HG03039 (cell line): Measurements from ENCODE around the gene TPRG1.

ENCODE experiments used
- ATAC-seq: cut with Tn5 transposase; IDR thresholded peaks from one replicate; pipeline ENCODE4 v1.9.1; 2021; ENCODE audit warnings: mild to moderate bottlenecking, moderate library complexity; ENCODE audit not compliant: unreplicated experiment

The TPRG1 gene

DNA sequence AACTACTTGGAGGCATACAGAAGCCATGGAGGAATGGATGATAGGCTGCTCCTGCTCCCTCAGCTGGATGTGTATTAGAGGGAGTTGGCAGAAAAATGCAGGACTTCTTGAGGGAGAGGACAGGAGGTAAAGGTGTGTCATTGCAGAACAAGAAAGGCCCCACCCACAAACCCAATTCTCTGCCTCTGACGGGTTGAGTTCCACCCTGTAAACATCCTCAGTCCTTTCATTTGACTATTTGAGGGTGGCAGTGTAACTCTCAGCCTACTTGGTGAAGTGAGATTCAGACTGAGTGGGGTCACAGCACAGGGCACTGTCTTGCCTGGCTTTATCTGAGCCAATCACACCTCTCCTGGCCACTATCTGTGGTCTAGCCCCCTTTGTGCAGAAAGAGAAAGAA lies at the start of gene TPRG1:
TSS of gene TPRG1 (plus strand) at position 265 of the 400 bp plus-strand sequence. CDS start 35,414 bp downstream, outside the sequence.
- no peak for ATAC-seq

DNA sequence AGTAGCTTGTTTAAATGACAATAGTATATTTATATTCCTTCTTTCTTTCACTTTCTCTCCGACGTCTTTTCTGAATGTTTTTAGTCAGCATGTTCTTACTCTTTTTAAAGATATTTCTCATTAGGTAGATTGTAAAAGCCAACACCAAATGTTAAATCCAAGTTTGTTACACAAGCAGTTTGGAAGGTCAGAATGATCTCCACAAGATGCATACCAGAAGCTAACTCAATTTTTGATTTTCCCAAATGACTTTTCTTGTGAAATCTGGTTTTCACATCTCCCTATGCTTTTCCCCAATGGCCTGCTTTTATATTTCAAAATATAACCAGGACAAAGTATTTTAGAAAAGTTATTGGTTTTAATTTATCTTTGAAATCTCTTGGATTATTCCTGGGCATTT lies 49.7 kb upstream of the TPRG1 start:
- no peak for ATAC-seq

GRCh38 chr3:189122526-189123205 lies 49.1 kb upstream of the TPRG1 start:
- ATAC-seq: no peak

DNA sequence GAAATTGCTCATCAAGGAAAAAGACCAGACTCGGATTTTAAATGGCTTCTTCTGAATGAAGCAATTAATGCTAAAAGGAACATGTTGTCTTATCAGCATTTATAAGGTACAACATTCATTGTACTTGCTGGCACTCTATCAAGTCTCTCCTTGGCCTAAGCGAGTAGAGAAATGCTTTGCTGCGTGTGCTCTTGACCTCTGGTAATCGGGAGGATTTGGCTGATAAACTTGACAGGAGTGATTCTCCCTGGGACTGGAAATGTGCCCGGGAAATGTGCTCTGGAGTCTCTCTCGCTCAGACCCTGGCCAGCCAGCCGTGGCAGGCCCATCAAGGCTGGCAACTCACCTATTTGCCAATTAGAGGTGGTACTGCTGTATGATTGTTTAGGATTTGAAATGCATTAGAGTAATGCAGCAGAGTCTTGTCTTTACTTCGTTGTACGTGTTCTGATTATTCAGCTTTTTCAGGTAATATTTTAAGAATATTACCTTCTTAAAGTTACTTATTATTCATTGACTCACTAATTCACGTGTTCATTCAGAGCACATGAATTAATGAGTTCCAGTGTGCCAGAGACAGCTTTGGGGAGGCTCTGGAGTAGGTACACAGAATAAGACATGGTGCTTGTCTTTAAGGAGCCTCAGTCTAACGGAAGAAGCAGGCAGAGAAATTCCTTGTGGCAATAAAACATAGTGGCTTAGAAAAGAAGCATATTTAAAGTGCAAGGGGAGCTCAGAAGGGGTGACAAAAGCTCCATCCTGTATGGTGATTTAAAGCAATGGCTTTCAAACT lies 48.0 kb upstream of the TPRG1 start:
- ATAC-seq: no peak

GRCh38 chr3:189132231-189132671 lies 39.5 kb upstream of the TPRG1 start:
- peak; percentile 84 for ATAC-seq

GRCh38 chr3:189132839-189133238 lies 38.9 kb upstream of the TPRG1 start:
- ATAC-seq: no peak

DNA sequence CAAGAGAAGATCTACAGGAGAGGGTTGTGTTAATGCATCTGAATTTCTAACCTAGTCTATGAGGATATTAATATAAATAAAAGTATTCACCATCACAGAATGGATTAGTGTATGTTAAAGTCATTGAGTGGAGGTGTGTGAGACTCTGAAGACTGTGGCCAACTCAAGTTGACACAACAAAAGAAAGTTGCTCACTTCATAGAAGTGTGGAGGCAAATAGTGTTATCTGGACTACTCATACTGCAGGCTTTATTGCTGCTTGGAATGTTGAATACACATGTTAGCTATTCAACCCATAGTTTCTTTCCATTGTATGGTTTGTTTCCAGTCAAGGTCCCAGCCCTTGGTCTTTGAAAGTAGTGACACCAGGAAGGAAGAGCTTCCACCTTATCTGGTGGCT lies 38.0 kb upstream of the TPRG1 start:
- no peak for ATAC-seq

DNA sequence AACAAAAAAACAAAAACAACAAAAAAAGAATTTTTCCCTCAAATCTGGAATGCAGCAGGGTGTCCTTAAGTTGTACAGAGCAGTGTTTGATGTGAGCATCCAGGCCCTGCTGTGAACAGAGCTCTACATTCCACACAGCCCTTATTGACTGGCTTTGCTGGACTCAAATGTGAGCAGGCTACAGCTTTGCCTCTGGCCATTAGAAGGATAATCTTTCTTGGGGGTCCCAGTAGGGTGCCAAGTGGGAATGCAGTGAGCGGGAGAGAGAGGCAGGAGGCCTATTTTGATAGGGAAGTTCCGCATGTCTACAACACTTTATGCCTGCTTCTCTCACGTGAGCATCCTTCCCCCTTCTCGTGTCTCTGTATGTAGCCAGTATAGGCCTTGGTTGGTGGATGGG lies 34.4 kb upstream of the TPRG1 start:
- ATAC-seq: no peak

- no peak for ATAC-seq
Measured at GRCh38 chr3:189138901-189139610, 32.7 kb upstream of the TPRG1 start.

- no peak for ATAC-seq
Measured at GRCh38 chr3:189139611-189139940, 32.2 kb upstream of the TPRG1 start.

- ATAC-seq: no peak
Measured at GRCh38 chr3:189142527-189142926, 29.2 kb upstream of the TPRG1 start.

GRCh38 chr3:189143321-189143720 lies 28.4 kb upstream of the TPRG1 start:
- no peak for ATAC-seq

DNA sequence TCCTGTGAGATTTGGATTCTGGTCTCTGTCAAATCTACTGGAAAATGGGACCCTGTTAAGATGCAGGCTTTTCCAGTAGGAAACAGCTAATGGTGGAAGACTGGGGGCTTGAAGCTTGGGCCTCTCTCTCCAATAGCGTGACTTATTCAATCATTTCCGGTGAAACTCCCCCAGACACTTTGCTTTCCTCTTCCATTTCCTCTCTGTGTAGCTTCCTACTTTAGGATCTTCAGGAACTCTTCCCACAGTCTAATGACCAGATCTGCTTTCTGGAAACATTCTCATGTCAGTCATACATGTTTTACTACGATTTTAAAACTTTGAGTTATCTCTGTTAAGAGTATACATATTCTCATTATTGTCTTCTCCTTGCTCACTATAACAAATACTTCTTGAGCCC lies 28.0 kb upstream of the TPRG1 start:
- ATAC-seq: no peak

GRCh38 chr3:189144645-189145044 lies 27.1 kb upstream of the TPRG1 start:
- ATAC-seq: no peak

DNA sequence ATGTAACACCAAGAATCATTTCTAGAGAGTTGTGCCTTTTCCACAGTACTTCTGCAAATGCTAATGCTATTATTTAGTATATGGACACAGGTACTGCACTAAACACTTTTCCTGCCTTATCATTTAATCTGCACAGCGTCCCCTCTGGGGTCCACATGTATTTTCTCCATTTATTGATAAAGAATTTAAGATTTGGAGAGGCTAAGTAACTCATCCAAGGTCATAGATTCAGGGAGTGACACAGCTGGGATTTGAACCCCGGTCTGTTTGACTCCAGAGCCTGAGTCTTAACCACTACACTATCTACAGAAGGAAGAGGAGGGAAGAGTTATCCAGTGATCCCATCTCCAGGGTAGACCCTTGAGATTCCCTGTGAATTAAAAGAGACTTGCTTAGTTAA lies 24.9 kb upstream of the TPRG1 start:
- ATAC-seq: no peak

GRCh38 chr3:189148081-189148507 lies 23.7 kb upstream of the TPRG1 start:
- peak; percentile 70 for ATAC-seq

- ATAC-seq: no peak
Measured at GRCh38 chr3:189149203-189149602, 22.6 kb upstream of the TPRG1 start.

DNA sequence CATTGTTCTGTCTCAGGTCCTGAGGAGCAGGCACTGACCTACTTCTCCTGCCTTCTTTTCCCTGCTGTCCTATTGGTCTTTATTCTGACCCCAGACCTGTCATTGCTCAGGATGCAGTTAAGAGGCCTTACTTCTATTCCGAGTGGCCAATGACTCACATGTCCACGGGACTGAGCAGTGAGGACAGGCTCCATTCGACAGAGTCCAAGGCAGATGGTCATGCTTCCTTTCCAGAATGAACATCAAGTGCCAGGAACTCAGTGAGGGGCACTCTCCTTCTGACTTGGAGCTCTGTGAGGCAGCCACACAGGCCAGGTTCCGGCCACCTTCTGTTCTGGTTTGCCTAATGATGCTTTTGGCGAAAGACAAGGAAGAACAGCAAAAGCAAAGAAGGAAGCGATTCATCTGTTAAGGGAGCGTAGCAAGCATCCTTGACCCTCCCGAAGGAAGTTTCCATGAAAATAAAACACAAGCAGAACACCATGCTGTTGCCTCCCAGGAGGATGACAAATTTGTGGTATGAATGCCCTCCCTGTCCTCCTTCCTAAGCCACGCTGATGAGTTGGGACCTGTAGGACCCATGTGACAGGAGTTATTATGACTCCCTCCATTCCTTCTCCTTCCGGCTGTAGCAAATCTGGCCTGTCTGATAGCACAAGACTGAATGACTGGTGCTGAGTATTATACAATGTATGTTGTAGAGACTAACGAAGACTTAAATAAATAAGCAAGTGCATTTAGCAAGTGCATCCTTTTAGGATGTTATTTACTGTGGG lies 14.4 kb upstream of the TPRG1 start:
- no peak for ATAC-seq

DNA sequence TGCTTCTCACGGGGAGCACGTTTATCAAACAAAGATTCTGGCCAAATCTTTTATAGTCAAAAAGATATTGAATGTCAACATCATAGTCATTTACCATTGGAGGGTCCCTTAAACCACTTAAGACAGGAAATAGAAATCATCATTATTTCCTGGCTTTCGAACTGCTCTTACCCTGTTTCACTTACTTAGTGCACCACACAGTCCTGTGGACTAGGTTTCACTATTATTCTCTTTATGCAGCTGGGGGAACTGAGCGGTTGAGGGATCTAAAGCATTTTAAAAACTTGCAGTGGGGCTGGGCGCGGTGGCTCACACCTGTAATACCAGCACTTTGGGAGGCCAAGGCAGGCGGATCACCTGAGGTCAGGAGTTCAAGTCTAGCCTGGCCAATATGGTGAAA lies 13.7 kb upstream of the TPRG1 start:
- no peak for ATAC-seq

DNA sequence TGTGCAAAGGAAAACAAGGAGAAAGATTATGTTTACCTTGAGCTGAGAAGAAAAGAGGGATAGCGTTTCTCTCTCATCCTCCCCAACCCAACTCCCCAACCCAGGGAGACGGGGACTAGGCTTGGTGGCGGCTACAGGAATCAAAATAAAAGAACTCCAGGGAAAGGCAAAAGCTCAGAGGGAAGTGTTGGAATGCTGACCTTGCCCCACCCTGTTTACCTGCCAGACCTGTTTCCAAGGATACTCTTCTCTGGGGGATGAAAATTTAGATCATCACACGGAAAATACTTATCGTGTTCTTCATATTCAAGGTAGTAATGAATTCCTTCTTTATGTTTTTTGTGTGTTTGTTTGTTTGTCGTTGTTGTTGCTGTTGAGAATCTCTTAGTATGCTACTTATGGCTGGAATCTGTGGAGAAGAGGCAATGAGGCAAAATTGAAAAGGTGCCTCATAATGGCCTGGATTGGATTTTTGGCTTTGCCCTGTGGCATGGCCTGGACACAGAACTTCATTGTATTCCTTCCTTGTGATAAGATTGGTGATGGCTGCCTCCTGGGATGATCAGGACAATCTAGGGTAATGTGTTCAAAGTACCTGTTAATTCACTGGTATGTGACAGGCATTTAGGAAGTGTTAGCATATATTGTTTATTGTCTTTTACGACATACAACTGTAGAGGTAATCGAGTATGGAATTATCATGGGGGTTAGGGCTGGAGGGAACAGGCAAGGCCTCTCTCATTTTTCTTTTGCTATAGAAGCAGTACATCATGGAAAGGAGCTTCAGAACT lies 11.1 kb upstream of the TPRG1 start:
- ATAC-seq: no peak
